GF-D8 (cell line): Measurements from ENCODE around the gene ZNF277.
"Not testable (repeated sequence)": the region's sequence is repeated elsewhere in the genome, so short reads cannot be mapped to it uniquely, and the experiment has no call there.

Experiments
- DNase-seq: peaks from one replicate; lab custom pipeline; 2025; lab: John Stamatoyannopoulos, UW

The ZNF277 gene

GRCh38 chr7:112293416-112293815 is 86.9 kb downstream of the ZNF277 start:
- DNase-seq, result no peak

DNA sequence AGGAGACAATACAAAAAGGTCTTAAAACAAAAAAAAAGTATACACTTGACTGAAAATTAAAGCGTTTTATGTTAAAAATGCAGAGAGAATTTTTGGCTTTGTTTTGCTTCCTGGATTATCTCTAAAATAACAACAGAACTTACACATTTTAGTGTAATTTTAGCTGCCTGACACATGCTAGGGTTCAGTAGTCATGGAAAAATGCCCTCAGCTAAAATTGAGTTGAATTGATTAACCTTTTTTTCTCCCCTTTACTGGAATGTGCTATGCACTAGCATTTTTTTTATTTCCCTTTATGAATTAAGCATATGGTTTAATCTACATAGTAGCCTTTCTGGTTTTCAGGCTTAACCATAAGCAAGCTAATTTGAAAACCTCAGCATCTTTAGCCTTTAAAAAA is 89.9 kb downstream of the ZNF277 start:
- DNase-seq, result no peak

DNA sequence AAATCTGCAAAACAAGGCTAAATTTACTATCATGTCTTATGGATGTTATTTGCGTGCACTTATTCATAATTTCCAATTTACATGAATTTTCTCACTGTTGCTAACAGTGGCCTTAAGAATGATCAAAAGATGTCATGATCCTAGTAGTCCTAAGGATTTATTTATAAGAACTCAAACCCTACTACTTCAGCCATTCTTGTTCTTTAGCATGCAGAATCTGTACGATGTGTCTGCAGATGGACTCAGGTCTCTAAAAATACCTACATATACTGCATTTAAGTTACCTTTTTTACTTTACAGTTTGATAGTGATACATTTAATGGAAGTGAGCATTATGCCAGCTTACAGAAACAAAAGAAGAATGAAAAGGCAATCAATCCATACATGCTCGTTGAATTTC is 91.2 kb downstream of the ZNF277 start:
- no peak for DNase-seq

GRCh38 chr7:112298543-112299100 is 92.1 kb downstream of the ZNF277 start:
- no peak for DNase-seq

- DNase-seq, result no peak
Measured at GRCh38 chr7:112300072-112300471, 93.6 kb downstream of the ZNF277 start.

DNA sequence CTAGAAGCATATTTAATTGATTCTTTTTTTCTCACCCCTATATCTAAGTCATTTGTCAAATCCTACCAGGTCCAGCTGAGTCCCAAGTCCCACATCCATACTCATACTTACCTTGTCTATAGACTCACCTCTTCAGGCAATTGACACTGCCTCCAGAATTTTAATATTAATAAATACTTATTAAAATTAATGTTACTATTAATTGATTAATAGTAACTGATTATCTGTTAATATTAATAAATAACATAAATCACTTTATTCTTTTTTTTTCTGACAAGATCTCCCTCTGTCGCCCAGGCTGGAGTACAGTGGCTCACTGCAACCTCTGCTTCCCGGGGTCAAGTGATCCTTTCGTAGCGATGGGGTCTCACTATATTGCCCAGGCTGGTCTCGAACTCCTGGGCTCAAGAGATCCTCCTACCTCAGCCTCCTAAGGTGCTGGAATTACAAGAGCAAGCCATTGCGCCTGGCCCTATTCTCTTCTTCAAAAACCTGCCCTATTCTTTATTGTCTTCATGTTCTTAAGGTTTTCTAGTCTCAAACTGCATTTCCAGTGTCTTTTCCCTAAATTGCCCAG is 94.4 kb downstream of the ZNF277 start:
- DNase-seq, result no peak

GRCh38 chr7:112302566-112302965 is 96.1 kb downstream of the ZNF277 start:
- no peak for DNase-seq

GRCh38 chr7:112306903-112307302 is 100.4 kb downstream of the ZNF277 start:
- DNase-seq, result no peak

GRCh38 chr7:112307506-112307905 is 101.0 kb downstream of the ZNF277 start:
- DNase-seq, result no peak

DNA sequence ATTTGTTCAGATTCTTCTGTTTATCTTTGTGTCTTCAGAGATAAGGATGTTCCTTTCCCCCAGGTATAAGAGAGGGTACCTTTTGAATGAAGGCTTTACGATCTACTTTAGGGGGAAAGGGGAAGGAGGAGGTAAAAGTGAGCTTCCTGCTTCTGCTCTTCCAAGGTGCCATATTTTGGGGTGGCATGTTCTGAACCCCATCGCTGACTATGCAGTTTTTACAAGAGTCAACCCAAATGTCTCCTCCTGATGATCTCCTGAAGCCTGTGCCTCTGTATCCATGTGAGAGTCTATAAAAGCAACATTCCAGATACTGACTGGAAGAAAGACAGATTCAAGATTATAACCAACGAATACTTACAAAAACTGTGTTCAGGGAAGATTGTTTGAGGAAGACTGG is 102.5 kb downstream of the ZNF277 start:
- DNase-seq, result no peak

GRCh38 chr7:112316803-112317202 is 110.3 kb downstream of the ZNF277 start:
- DNase-seq, result not testable (repeated sequence)

- DNase-seq, result no peak
Measured at GRCh38 chr7:112322070-112322469, 115.6 kb downstream of the ZNF277 start.

DNA sequence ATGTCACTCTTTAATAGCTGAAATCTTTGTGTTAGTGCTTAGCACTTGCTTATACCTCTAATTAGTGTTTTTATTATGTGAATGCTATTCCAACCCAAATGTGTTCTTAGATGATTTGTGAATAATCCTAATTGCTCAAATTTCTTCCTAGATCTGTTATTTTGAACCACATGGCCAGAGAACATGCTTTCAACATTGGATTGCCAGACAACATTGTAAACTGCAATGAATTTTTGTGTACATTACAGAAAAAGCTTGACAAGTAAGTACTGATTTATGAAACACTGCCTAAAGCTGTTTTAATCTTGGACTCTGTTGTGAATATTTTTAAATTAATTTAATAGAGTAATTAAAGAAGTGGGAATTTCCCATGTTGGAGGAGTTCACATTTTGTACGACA is 121.1 kb downstream of the ZNF277 start:
- DNase-seq, result no peak

DNA sequence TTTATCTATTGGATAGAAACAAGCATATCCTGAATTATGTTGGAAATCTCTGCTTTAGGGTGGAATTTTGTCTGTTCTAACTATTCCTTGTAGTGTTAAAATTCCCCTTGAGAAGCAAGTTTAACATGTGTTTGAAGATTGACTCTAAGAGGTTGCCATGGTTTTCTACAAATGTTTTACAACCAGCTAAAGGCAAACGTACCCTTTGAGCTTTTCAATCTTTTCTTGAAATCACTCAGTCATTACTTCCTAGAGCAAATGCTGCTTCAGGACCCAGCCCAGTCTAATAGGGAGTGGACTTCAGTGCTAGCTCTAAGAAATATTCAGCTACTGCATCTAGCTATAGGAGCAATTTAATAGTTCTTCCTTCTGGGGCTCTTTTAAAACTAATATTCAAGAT is 125.0 kb downstream of the ZNF277 start:
- no peak for DNase-seq

DNA sequence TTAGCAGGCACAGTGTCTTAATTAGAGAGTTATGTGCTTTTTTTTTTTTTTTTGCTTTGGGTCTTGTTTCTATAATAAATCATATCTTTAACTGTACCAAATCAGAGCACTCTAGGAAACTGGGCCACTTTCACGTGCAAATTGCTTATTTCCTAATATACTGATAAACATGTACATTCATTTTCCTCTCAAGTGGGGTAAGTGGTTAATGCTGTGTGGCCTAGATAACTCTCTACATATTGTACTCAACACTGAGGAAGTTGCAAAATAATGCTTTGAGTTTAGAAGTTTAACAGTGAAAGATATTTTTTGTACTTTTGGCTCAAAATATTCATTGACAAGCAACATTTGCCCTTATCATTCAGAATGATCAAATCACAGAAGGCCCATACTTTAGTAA is 127.9 kb downstream of the ZNF277 start:
- no peak for DNase-seq

DNA sequence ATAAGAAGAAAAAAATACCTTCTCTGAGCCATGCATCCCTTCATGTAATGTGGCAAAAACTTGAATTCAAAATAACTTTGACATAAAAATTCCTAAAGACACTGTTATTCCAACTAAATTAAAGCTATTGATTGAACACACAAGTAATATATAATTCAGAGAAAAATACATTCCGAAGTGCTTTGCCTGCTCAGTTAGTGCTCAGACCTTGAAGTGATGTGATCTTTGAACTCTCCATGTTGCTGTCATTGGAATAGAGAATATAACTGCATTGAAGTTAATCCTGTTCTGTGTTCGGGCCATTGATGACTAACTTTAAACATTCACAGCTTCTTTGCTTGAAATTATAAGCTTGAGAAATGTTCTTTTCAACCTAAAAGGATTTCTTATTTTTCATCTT is 129.8 kb downstream of the ZNF277 start:
- DNase-seq, result no peak

GRCh38 chr7:112336936-112337576 is 130.6 kb downstream of the ZNF277 start:
- DNase-seq, result no peak

DNA sequence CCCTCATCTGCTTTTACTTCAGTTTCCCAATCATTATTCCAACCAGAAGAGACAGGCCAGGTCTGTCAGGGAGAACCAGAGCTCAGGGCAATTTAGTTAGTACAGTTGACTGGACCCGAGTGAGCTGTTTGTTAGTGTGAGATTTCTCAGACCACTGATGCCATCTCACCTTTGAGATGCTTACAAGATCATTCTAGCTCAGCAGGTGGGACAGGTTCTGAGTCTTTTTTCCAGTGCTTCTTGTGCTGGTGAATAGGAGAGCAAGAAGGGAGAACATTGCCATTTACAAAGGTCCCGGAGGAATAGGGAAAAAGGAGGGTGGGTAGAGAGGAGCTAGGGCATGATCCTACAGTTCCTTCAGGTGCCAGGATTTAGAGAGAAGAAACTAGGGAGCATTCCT is 131.4 kb downstream of the ZNF277 start:
- no peak for DNase-seq

DNA sequence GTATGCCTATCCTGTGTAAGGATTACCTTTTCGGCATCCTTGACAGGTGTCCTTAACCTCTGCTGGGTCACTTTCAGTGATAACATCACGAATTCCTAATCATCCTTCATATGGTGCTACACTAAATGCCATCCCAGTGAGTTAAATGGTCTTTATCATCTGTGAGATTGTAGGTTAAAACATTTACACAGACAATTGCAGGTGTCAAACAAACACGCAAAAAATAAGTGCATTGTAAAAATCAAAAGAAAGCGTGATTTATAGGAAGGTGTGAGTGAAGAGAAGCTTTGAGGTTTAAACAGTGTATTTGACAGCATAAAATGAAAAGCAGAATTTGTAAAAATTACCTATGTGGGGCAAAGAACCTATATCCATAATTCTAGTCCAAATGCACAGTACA is 132.3 kb downstream of the ZNF277 start:
- DNase-seq, result no peak

DNA sequence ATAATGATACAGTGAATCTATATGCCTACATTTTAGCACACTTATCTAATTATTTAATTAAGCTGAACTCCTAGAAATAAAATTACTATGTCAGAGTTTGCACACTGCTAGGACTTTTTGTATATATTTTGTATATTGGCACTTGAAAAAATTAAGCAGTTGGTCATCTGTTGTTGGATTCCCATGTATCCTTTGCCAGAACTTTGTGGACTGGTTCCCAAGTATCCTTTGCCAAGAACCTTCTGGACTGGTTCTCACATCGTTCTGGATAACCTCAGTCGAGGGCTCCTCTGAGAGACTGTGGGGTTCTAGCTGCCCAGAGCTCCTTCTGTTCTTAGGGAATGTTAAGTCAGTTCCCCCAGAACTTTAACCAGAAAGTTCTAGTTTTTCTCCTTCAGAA is 135.0 kb downstream of the ZNF277 start:
- no peak for DNase-seq

DNA sequence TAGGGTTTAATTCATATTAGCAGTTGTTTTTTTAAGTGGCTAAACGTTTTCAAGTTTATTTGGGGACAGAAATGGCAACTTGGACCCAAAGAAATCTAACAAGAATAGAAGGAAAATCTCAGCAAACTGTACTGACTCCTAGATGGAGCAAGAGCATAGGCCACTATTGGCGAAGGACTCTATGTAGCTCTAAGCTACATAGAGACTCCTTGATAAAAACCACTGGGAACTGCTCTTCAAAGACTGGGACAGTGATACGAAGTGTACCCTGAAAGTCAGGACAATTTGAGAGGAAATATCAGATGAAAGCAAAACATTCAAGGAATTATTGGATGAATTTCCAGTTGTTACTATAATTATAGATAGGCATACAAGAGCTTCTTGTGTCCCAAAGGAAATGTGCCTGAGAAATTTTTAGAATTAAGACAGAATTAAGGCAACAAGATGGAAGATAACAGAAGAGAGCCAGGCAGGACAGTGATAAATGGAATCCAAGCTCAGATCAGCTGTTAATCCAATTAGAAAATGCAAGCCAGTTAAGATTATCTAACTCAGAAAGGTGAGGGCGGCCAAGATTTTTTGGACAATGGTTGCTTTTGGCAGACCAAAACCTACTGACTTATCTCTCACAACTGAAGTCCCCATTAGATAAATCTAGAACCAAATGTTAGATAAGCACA is 140.0 kb downstream of the ZNF277 start:
- DNase-seq, result no peak

- DNase-seq, result no peak
Measured at GRCh38 chr7:112347088-112347487, 140.6 kb downstream of the ZNF277 start.

GRCh38 chr7:112350585-112350984 is 144.1 kb downstream of the ZNF277 start:
- DNase-seq, result no peak
